ENCODE results near the gene STOM. TPM values are rescaled to one million over a fixed set of nuclear protein-coding genes. Genes with fewer than 3 reads are reported as not detected.

Gene STOM
- total and polyA plus RNA-seq, 8 donors = 35.3 to 238 (median 131) TPM

DNA sequence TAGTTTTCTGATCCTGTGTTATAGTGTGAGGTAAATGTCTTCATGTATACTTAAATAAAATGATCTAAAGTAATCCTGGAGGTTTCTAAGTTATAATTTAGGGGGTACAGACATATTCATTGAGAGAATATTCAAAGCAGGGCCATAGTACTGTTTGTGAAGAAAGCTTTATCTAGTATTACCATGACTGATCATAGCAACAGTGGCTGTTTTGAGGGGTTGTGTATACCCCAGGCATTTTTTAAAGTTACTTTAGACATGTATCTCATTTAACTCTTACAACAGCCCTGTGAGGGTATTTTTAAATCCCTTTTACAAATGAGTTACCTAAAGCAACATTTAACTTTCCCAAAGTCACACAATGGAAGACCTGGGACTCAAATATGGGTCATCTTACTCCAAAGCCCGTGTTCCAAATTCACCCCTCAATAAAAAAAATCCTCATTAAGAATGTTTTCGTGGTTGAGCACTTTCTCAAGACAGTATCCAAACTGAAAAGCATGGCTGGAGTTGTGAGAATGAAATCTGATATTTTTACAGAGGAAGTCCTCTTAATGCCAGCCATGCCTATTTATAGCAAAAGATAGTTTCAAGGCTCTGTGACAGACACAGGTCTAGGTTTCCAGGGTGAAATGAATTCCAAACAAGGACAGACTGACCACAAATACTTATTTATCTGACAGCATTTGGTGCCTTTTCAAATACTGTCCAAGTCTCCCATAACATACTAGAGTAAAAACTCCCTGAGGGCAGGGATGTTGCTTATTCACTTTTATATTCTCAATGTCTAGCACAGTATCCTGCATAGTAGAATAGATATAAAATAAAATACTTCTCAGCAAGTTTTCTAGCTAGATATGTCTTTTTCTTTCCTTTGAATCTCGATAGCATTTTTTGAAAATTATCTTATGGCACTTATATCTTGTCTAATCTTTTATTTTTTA is 10.4 kb downstream of the STOM start:
- Histone ChIP-seq H3K4me1 (peaks cover 37 to 98% (median 74%) of the 10 kb centered on the region in 4 donors), H3K27me3 (no peaks in the 10 kb centered on the region), H3K4me3 (no peak overlapping the region), H3K27ac (peak overlapping the region in 4 of 5 donors; percentile 71 to 95 (median 88)), H3K9me3 (no peaks in the 10 kb centered on the region), H3K36me3 (peaks cover 0 to 14% (median 4%) of the 10 kb centered on the region in 4 donors)
- WGBS, 5 donors = 69 to 86% (median 81%) methylated on average over 3 of the region's 3 CpGs
- no peak for DNase-seq
- TF ChIP-seq, protein P1, sequence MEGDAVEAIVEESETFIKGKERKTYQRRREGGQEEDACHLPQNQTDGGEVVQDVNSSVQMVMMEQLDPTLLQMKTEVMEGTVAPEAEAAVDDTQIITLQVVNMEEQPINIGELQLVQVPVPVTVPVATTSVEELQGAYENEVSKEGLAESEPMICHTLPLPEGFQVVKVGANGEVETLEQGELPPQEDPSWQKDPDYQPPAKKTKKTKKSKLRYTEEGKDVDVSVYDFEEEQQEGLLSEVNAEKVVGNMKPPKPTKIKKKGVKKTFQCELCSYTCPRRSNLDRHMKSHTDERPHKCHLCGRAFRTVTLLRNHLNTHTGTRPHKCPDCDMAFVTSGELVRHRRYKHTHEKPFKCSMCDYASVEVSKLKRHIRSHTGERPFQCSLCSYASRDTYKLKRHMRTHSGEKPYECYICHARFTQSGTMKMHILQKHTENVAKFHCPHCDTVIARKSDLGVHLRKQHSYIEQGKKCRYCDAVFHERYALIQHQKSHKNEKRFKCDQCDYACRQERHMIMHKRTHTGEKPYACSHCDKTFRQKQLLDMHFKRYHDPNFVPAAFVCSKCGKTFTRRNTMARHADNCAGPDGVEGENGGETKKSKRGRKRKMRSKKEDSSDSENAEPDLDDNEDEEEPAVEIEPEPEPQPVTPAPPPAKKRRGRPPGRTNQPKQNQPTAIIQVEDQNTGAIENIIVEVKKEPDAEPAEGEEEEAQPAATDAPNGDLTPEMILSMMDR (IDR thresholded peaks at IDR 0.05) = no peak
- TF ChIP-seq POLR2AphosphoS5 (IDR thresholded peaks at IDR 0.05) = no peak
- TF ChIP-seq POLR2A (IDR thresholded peaks at IDR 0.05) = no peak
- TF ChIP-seq EP300 (IDR thresholded peaks at IDR 0.05) = no peak
- intact Hi-C loops (cut with DNase I; ENCODE audit: low total_unique reads) = no loop called here

DNA sequence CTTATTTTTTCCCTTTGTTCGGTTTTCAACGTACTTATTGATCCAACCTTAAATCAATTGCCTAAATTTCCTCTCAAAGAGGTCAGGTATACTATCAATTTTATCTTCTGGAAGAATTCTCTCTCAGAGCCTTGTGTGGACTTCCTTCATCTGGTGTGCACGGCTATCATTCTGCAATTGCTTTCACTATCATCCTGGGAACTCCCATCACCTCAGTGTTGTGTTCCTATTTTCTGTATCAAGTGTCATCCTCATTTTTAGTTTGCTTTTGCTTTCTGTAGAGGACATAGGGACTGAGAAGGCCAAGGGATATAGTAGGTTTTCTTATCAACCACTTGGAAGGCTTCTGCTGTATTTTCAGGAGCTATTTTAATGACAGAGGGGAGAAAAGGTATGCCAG is 11.3 kb downstream of the STOM start:
- Histone ChIP-seq H3K27me3 (no peaks in the 10 kb centered on the region), H3K4me1 (peaks cover 45 to 98% (median 74%) of the 10 kb centered on the region in 4 donors), H3K9me3 (no peaks in the 10 kb centered on the region), H3K4me3 (no peak overlapping the region), H3K27ac (peak overlapping the region in 4 of 5 donors; percentile 71 to 95 (median 88)), H3K36me3 (peaks cover 0 to 21% (median 10%) of the 10 kb centered on the region in 4 donors)
- TF ChIP-seq POLR2AphosphoS5 (IDR thresholded peaks at IDR 0.05) = no peak
- no peak for TF ChIP-seq EP300 (IDR thresholded peaks at IDR 0.05)
- no peak for TF ChIP-seq POLR2A (IDR thresholded peaks at IDR 0.05)
- TF ChIP-seq, protein P1 (IDR thresholded peaks at IDR 0.05) = no peak
- 56 to 77% (median 68%) methylated on average over 3 of the region's 3 CpGs for WGBS, 5 donors
- DNase-seq = no peak
- intact Hi-C loops (cut with DNase I; ENCODE audit: low total_unique reads) = no loop called here

DNA sequence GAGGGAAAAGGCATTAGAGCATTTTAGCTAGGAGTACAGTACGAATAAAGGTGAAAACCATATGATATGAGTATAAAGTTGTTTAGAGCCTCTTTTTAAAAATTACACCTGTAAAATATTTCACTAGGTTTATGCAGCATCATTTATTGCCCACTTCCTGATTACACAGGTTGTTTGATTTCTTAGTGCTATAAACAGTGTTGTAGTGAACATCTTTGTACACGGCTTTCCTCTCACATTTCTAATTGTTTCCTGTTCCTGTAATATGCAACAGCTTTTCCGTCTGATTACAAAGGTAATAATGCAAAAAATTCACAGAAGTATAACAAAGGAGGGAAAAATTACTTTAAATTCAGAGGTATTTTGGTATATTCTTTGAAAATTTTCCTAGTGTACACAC is 13.0 kb downstream of the STOM start:
- DNase-seq = no peak
- H3K36me3 ChIP-seq = peaks cover 0 to 39% (median 27%) of the 10 kb centered on the region in 4 donors
- no peaks in the 10 kb centered on the region for H3K27me3 ChIP-seq
- no peaks in the 10 kb centered on the region for H3K9me3 ChIP-seq
- TF ChIP-seq, protein P1 (IDR thresholded peaks at IDR 0.05) = no peak
- no peak for TF ChIP-seq EP300 (IDR thresholded peaks at IDR 0.05)
- TF ChIP-seq POLR2AphosphoS5 (IDR thresholded peaks at IDR 0.05) = no peak
- no peak for TF ChIP-seq POLR2A (IDR thresholded peaks at IDR 0.05)
- H3K4me1 ChIP-seq = peaks cover 53 to 100% (median 78%) of the 10 kb centered on the region in 4 donors
- 62 to 83% (median 80%) methylated on average over 3 of the region's 3 CpGs for WGBS, 5 donors
- H3K4me3 ChIP-seq = no peak overlapping the region
- H3K27ac ChIP-seq = peak overlapping the region in 4 of 5 donors; percentile 71 to 93 (median 80)
- intact Hi-C loops (cut with DNase I; ENCODE audit: low total_unique reads) = no loop called here

DNA sequence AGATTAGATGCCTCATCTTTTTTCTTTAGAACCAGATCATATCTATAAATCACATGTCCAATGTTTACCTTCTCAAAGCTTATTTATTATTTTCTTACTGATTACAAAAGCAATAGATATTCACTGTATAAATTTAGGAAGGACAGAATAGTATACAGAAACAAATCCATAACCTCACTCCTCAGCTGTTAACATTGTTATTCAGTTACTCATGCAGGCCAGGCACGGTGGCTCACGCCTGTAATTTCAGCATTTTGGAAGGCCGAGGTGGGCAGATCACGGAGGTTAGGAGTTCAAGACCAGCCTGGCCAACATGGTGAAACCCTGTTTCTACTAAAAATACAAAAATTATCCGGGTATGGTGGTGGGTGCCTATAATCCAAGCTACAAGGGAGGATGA is 15.3 kb downstream of the STOM start:
- H3K4me1 ChIP-seq = peaks cover 65 to 100% (median 88%) of the 10 kb centered on the region in 4 donors
- peaks cover 0 to 40% (median 34%) of the 10 kb centered on the region in 4 donors for H3K36me3 ChIP-seq
- H3K9me3 ChIP-seq = no peaks in the 10 kb centered on the region
- 67 to 77% (median 73%) methylated on average over 5 of the region's 5 CpGs for WGBS, 5 donors
- no peaks in the 10 kb centered on the region for H3K27me3 ChIP-seq
- TF ChIP-seq POLR2AphosphoS5 (IDR thresholded peaks at IDR 0.05) (no peak), POLR2A (IDR thresholded peaks at IDR 0.05) (no peak), EP300 (IDR thresholded peaks at IDR 0.05) (no peak)
- TF ChIP-seq, protein P1 (IDR thresholded peaks at IDR 0.05) = no peak
- peak overlapping the region; percentile 5 to 85 (median 77) for H3K27ac ChIP-seq
- no peak overlapping the region for H3K4me3 ChIP-seq
- no peak for DNase-seq
- intact Hi-C loops (cut with DNase I; ENCODE audit: low total_unique reads) = no loop called here

All from stomach (tissue), 9 donors.